Activated T-cell treated with anti-CD3 and anti-CD28 coated beads for 48 hours (primary cell): Measurements from ENCODE around the gene LOXL3.

Experiments used
- DNase-seq: peaks from one replicate; pipeline ENCODE4 v3.0.0-alpha.2; 2020; ENCODE audit warnings: low read depth

Gene LOXL3

GRCh38 chr2:74550231-74550630 is 3.5 kb downstream of the LOXL3 start:
- DNase-seq, result no peak

DNA sequence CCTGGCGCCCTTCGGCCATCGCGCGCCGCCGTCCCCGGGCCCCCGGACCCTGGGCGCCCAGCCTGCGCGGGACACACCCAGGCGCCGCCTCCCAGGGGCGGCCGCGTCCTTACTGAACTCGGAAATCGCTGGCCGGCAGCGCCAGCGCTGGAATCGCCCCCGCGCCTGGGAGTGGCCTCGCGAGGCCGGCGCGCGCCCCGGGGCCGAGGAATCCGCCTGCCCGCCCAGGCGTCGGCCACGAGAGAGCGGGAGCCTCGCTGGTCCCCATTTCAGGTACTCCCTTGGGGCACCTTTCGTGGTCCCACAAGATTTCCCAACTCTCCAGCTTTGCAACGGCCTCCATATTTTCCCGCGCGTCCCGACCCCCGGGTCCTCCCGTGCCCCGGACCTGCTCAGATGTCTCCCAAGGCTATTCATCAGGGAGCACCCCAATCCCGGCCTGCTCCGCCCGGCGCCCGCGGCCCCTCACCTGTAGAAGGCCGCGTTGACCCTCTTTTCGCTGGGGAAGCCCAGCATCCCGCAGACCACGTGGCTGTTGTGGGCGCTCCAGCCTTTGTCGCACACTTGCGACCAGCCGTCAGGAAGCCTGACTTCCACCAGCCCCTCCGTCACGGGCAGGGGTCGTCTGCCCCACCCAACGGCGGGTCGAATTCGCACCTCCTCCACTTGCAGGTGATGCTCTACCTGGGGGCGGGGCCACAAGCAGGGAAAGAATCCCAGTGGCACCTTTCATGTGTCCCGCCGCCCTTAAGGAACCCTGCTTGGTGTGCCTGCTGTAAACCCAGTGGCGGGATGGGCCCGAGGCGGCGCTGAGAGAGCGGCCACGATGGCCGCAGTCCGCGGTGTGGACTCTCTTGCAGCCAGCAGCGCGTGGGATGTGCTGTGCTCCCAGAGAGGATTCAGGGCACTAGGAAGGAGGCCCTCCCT is 4.6 kb downstream of the LOXL3 start:
- DNase-seq, result no peak

DNA sequence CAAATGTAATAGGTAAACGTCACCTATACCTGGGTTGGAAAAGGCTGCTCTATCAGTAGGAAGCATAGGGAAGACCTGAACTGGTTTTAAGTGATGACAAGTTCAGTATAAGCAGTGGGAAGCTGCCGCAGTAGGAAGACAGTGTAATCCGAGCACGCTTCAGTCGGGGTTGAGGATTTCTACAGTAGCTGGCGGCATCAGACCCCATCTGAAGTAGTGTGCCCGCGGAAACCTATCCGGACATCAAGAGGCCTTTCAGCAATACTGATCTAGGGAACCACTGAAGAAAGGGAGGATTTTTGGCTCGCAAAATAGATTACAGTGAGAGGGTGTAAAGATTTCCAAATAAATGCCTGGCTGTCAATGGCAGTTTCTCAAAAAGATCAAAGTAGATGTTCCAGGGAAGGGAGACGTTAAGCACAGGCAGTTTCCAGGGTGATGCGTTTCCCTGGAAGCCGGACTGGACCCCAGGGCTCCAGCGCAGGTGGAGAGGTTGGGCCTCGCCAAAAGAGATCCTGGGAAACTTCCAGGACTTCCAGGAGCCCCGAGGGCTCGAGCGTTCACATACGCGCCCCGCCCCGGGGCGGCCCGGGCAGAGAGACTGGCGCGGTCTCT is 5.3 kb downstream of the LOXL3 start:
- no peak for DNase-seq

DNA sequence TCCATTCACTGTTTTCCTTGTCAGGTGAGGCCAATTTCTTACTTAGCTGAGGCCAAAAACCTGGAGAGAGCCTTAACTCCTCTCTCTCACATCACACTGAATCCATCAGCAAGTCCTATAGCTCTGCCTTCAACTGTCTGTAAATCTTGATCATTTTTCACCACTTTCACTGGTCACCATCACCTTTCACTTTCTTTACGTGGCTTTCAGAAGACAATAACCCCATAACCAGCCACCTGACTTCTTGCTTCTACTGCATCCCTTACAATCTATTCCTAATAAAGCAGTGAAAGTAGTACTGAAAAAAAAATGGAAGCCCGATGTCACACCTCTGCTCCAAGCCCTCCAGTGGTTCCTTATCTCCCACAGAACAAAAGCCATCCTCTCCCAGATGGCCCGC is 7.7 kb downstream of the LOXL3 start:
- no peak for DNase-seq

DNA sequence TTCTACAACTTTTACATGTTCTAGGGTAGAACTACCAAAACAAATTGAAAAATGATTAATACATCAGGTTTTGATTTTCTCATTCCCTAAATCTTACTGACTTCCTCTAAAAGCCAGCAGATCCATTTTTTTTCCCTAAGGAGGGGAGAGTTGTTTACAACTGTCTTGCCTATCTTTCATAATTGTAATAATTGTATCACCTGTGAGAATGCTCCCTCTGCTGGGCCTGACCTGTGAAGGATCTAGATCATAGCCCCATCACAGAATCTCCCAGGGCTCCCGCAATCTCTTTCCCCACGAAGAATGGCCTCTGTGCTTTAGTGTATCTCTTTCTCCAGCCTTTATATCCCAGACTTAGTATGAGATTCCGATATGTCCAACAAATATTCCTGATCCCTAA is 9.1 kb downstream of the LOXL3 start:
- DNase-seq, result no peak

GRCh38 chr2:74542978-74543377 is 10.8 kb downstream of the LOXL3 start:
- DNase-seq, result no peak

- no peak for DNase-seq
Measured at GRCh38 chr2:74540291-74540690, 13.5 kb downstream of the LOXL3 start.

- no peak for DNase-seq
Measured at GRCh38 chr2:74538881-74539339, 14.8 kb downstream of the LOXL3 start.

GRCh38 chr2:74537140-74537539 is 16.6 kb downstream of the LOXL3 start:
- DNase-seq, result no peak

GRCh38 chr2:74536166-74536950 is 17.4 kb downstream of the LOXL3 start:
- DNase-seq, result no peak

GRCh38 chr2:74535440-74535965 is 18.2 kb downstream of the LOXL3 start:
- no peak for DNase-seq

GRCh38 chr2:74534411-74534810 is 19.3 kb downstream of the LOXL3 start:
- no peak for DNase-seq

DNA sequence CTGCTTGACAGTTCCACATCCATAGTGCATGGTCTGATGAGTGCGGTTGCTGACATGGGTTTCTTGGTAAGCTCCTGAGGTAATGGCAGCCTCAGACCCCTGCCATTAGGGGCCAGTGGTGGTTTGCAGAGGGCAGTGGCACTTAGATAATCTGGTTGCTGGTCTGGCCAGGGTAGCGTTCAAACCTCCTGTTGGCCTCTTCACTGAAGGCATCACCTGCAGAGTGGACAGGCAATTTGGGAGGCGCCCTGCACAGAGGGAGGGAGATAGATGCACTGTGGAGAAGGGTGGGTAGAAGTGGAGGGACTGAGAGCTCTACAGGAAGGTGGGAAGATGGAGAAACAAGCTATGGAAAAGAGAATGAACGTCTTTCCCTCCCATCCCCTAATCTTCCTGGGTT is 20.3 kb downstream of the LOXL3 start:
- DNase-seq, result no peak

GRCh38 chr2:74532222-74532621 is 21.5 kb downstream of the LOXL3 start:
- no peak for DNase-seq

GRCh38 chr2:74531666-74532065 is 22.1 kb downstream of the LOXL3 start:
- DNase-seq, result no peak

DNA sequence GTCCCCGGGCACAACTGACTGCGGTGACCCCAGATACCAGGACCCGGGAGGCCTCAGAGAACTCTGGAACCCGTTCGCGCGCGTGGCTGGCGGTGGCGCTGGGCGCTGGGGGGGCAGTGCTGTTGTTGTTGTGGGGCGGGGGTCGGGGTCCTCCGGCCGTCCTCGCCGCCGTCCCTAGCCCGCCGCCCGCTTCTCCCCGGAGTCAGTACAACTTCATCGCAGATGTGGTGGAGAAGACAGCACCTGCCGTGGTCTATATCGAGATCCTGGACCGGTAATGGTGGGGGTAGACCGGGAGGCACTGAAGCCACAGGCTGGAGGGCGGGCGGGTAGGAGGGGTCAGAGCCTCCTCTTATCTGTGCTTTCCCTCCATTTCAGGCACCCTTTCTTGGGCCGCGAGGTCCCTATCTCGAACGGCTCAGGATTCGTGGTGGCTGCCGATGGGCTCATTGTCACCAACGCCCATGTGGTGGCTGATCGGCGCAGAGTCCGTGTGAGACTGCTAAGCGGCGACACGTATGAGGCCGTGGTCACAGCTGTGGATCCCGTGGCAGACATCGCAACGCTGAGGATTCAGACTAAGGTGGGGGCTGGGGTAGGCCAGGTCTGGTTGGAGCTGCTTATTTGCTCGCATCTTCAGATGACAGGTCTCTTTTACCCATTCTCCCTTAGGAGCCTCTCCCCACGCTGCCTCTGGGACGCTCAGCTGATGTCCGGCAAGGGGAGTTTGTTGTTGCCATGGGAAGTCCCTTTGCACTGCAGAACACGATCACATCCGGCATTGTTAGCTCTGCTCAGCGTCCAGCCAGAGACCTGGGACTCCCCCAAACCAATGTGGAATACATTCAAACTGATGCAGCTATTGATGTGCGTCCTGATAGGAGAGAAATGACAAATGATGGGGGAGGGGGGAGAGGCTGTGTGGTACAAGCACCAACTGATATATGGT is 23.2 kb downstream of the LOXL3 start:
- peak; percentile 25 for DNase-seq

GRCh38 chr2:74529357-74530238 is 24.1 kb downstream of the LOXL3 start, which contains the start of the genes AUP1 and HTRA2:
TSS of gene AUP1 (minus strand) at chr2:74529706. CDS start at chr2:74529629, 77 bp downstream.
TSS of gene HTRA2 (plus strand) at chr2:74529933. CDS start at chr2:74530007, 74 bp downstream.
- DNase-seq, result peak; percentile 92

GRCh38 chr2:74528600-74529356 is 25.0 kb downstream of the LOXL3 start:
- no peak for DNase-seq

DNA sequence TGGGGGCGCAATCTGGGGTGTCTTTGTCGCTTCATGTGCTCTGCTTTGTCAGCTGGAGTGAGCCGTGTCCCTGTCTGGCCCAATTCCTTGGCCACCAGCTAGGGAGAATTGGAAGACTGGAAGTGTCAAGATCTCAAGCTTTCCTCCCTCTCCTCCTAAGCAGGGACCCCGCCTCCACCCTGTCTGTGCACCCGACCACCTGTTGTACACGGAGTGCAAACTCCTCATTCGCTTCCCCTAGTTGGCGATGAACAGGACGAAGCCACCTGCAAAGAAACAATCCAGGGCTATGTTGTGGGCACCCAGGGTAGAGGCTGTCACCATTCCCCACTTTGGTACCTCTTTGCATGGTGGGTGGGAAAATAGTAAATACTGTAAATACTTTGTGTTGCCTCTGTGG is 26.0 kb downstream of the LOXL3 start:
- DNase-seq, result no peak
